ENCODE results near the gene COL24A1. TPM values are rescaled to one million over a fixed set of nuclear protein-coding genes. Genes with fewer than 3 reads are reported as not detected.
"Not testable (repeated sequence)": the region's sequence is repeated elsewhere in the genome, so short reads cannot be mapped to it uniquely, and the experiment has no call there.

The COL24A1 gene
- polyA plus RNA-seq, 4 donors: 0.07 to 2.4 (median 0.27) TPM; not detected in 1

- 17 to 43% (median 33%) methylated on average over 1 of the region's 1 CpG for WGBS, 3 donors
- Histone ChIP-seq H3K4me1 (ENCODE audit: control insufficient read depth in 3 of 3, insufficient read depth in 2 of 3, low read depth in 1 of 3, low read length in 2 of 3) (no peaks in the 10 kb centered on the region), H3K4me3 (ENCODE audit: low read depth in 1 of 3, low read length in 3 of 3) (no peak overlapping the region), H3K27me3 (ENCODE audit: control insufficient read depth in 3 of 3, insufficient read depth in 3 of 3, low read length in 3 of 3) (no peaks in the 10 kb centered on the region), H3K27ac (ENCODE audit: low read depth in 1 of 3, low read length in 2 of 3) (no peak overlapping the region), H3K9me3 (ENCODE audit: control insufficient read depth in 2 of 2, insufficient read depth in 1 of 2, low read depth in 1 of 2, low read length in 1 of 2) (peaks cover 0 to 3% of the 10 kb centered on the region in 2 donors), H3K36me3 (ENCODE audit: control insufficient read depth in 3 of 3, insufficient read depth in 2 of 3, low read depth in 1 of 3, low read length in 3 of 3) (no peaks in the 10 kb centered on the region)
- no peak for DNase-seq
- no peak for FAIRE-seq
Observed at GRCh38 chr1:85806236-85806965, 350.2 kb downstream of the COL24A1 start.

- Histone ChIP-seq H3K27ac (ENCODE audit: low read depth in 1 of 3, low read length in 2 of 3) (no peak overlapping the region), H3K36me3 (ENCODE audit: control insufficient read depth in 3 of 3, insufficient read depth in 2 of 3, low read depth in 1 of 3, low read length in 3 of 3) (no peaks in the 10 kb centered on the region), H3K4me1 (ENCODE audit: control insufficient read depth in 3 of 3, insufficient read depth in 2 of 3, low read depth in 1 of 3, low read length in 2 of 3) (no peaks in the 10 kb centered on the region), H3K4me3 (ENCODE audit: low read depth in 1 of 3, low read length in 3 of 3) (no peak overlapping the region), H3K27me3 (ENCODE audit: control insufficient read depth in 3 of 3, insufficient read depth in 3 of 3, low read length in 3 of 3) (no peaks in the 10 kb centered on the region), H3K9me3 (ENCODE audit: control insufficient read depth in 2 of 2, insufficient read depth in 1 of 2, low read depth in 1 of 2, low read length in 1 of 2) (no peaks in the 10 kb centered on the region)
- DNase-seq: no peak
- WGBS, 3 donors: 86 to 94% (median 90%) methylated on average over 1 of the region's 1 CpG
- no peak for FAIRE-seq
Observed at GRCh38 chr1:85801520-85801919, 355.1 kb downstream of the COL24A1 start.

DNA sequence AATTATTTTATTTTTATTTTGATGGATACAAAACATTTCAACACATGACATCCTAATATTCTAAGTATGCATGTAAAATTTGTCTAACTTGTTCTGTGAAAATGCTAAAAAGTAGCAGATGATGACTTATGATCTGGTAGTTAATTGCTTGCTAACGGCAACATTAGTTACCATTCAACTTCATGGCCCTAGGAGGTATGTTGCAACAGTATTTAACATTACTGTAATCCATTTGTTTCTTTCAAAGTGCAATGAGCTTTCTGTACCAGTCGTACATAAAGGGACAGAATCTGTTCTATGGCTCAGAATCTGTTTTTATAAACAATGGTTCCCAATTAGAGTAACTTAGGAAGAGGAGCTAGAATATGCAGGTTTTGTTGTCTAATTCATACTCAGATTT is 356.8 kb downstream of the COL24A1 start:
- FAIRE-seq: no peak
- Histone ChIP-seq H3K4me1 (ENCODE audit: control insufficient read depth in 3 of 3, insufficient read depth in 2 of 3, low read depth in 1 of 3, low read length in 2 of 3) (no peaks in the 10 kb centered on the region), H3K9me3 (ENCODE audit: control insufficient read depth in 2 of 2, insufficient read depth in 1 of 2, low read depth in 1 of 2, low read length in 1 of 2) (no peaks in the 10 kb centered on the region), H3K27ac (ENCODE audit: low read depth in 1 of 3, low read length in 2 of 3) (no peak overlapping the region), H3K27me3 (ENCODE audit: control insufficient read depth in 3 of 3, insufficient read depth in 3 of 3, low read length in 3 of 3) (no peaks in the 10 kb centered on the region), H3K4me3 (ENCODE audit: low read depth in 1 of 3, low read length in 3 of 3) (no peak overlapping the region), H3K36me3 (ENCODE audit: control insufficient read depth in 3 of 3, insufficient read depth in 2 of 3, low read depth in 1 of 3, low read length in 3 of 3) (no peaks in the 10 kb centered on the region)
- 75 to 84% (median 82%) methylated on average over 2 of the region's 2 CpGs for WGBS, 3 donors
- no peak for DNase-seq

DNA sequence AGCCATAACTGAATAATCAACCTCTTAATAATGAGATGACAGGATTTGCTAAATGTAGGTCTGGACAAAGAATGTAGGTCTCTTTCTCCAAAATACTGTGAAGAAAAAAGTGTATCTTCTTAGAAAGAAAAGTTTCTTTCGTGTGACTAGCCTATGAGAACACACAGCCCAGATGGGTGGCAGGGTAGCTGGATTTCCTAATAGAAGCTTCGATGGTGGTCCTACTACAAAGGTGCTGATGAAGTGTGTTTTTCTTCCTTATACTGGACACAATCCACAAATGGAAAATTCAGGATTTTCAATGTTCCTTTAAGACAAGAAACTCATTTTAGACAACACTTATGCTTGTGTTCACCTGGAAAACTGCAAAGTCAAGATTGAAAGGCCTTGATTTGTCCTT is 358.2 kb downstream of the COL24A1 start:
- Histone ChIP-seq H3K4me1 (ENCODE audit: control insufficient read depth in 3 of 3, insufficient read depth in 2 of 3, low read depth in 1 of 3, low read length in 2 of 3) (no peaks in the 10 kb centered on the region), H3K4me3 (ENCODE audit: low read depth in 1 of 3, low read length in 3 of 3) (no peak overlapping the region), H3K27me3 (ENCODE audit: control insufficient read depth in 3 of 3, insufficient read depth in 3 of 3, low read length in 3 of 3) (no peaks in the 10 kb centered on the region), H3K27ac (ENCODE audit: low read depth in 1 of 3, low read length in 2 of 3) (no peak overlapping the region), H3K9me3 (ENCODE audit: control insufficient read depth in 2 of 2, insufficient read depth in 1 of 2, low read depth in 1 of 2, low read length in 1 of 2) (no peaks in the 10 kb centered on the region), H3K36me3 (ENCODE audit: control insufficient read depth in 3 of 3, insufficient read depth in 2 of 3, low read depth in 1 of 3, low read length in 3 of 3) (no peaks in the 10 kb centered on the region)
- 77 to 85% (median 82%) methylated on average over 2 of the region's 2 CpGs for WGBS, 3 donors
- DNase-seq (no peak), FAIRE-seq (no peak)

- not testable (repeated sequence) for H3K27ac ChIP-seq (ENCODE audit: low read depth in 1 of 3, low read length in 2 of 3); H3K9me3 ChIP-seq (ENCODE audit: control insufficient read depth in 2 of 2, insufficient read depth in 1 of 2, low read depth in 1 of 2, low read length in 1 of 2); H3K4me1 ChIP-seq (ENCODE audit: control insufficient read depth in 3 of 3, insufficient read depth in 2 of 3, low read depth in 1 of 3, low read length in 2 of 3); FAIRE-seq; DNase-seq; H3K27me3 ChIP-seq (ENCODE audit: control insufficient read depth in 3 of 3, insufficient read depth in 3 of 3, low read length in 3 of 3); H3K4me3 ChIP-seq (ENCODE audit: low read depth in 1 of 3, low read length in 3 of 3); H3K36me3 ChIP-seq (ENCODE audit: control insufficient read depth in 3 of 3, insufficient read depth in 2 of 3, low read depth in 1 of 3, low read length in 3 of 3)
- 79 to 86% (median 85%) methylated on average over 6 of the region's 6 CpGs for WGBS, 3 donors
Observed at GRCh38 chr1:85777021-85777420, 379.6 kb downstream of the COL24A1 start.

- Histone ChIP-seq H3K9me3 (ENCODE audit: control insufficient read depth in 2 of 2, insufficient read depth in 1 of 2, low read depth in 1 of 2, low read length in 1 of 2) (no peaks in the 10 kb centered on the region), H3K4me3 (ENCODE audit: low read depth in 1 of 3, low read length in 3 of 3) (no peak overlapping the region), H3K27me3 (ENCODE audit: control insufficient read depth in 3 of 3, insufficient read depth in 3 of 3, low read length in 3 of 3) (no peaks in the 10 kb centered on the region), H3K4me1 (ENCODE audit: control insufficient read depth in 3 of 3, insufficient read depth in 2 of 3, low read depth in 1 of 3, low read length in 2 of 3) (no peaks in the 10 kb centered on the region), H3K27ac (ENCODE audit: low read depth in 1 of 3, low read length in 2 of 3) (no peak overlapping the region), H3K36me3 (ENCODE audit: control insufficient read depth in 3 of 3, insufficient read depth in 2 of 3, low read depth in 1 of 3, low read length in 3 of 3) (no peaks in the 10 kb centered on the region)
- WGBS, 3 donors: 79 to 93% (median 82%) methylated on average over 1 of the region's 1 CpG
- FAIRE-seq (no peak), DNase-seq (no peak)
Observed at GRCh38 chr1:85762804-85763203, 393.8 kb downstream of the COL24A1 start.

GRCh38 chr1:85756864-85757263 is 399.7 kb downstream of the COL24A1 start:
- 85 to 88% (median 87%) methylated on average over 5 of the region's 5 CpGs for WGBS, 3 donors
- H3K27me3 ChIP-seq (ENCODE audit: control insufficient read depth in 3 of 3, insufficient read depth in 3 of 3, low read length in 3 of 3): no peaks in the 10 kb centered on the region
- H3K27ac ChIP-seq (ENCODE audit: low read depth in 1 of 3, low read length in 2 of 3): no peak overlapping the region
- no peaks in the 10 kb centered on the region for H3K36me3 ChIP-seq (ENCODE audit: control insufficient read depth in 3 of 3, insufficient read depth in 2 of 3, low read depth in 1 of 3, low read length in 3 of 3)
- no peaks in the 10 kb centered on the region for H3K9me3 ChIP-seq (ENCODE audit: control insufficient read depth in 2 of 2, insufficient read depth in 1 of 2, low read depth in 1 of 2, low read length in 1 of 2)
- DNase-seq: no peak
- no peak for FAIRE-seq
- no peak overlapping the region for H3K4me3 ChIP-seq (ENCODE audit: low read depth in 1 of 3, low read length in 3 of 3)
- H3K4me1 ChIP-seq (ENCODE audit: control insufficient read depth in 3 of 3, insufficient read depth in 2 of 3, low read depth in 1 of 3, low read length in 2 of 3): no peaks in the 10 kb centered on the region

DNA sequence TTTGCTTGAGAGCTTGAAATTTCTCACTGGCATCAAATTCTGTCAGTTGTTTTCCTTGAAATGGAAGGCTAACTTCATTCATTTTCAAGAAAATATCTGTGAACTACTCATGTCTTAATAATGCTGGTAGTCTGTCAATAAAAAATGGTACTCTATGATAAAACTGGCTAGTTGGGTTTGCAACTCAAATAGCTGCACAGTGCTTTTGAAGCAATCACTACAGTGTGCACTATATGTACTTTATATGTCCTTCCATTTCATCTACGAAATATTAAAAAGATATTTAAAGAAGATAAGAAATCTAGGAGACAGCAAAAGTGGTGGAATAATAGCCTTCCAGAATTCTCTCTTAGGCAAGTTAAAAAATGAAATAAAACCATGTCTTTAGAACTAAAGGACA is 408.5 kb downstream of the COL24A1 start:
- no peak for DNase-seq
- no peaks in the 10 kb centered on the region for H3K9me3 ChIP-seq (ENCODE audit: control insufficient read depth in 2 of 2, insufficient read depth in 1 of 2, low read depth in 1 of 2, low read length in 1 of 2)
- FAIRE-seq: no peak
- 10 to 87% (median 43%) methylated on average over 1 of the region's 1 CpG for WGBS, 3 donors
- H3K36me3 ChIP-seq (ENCODE audit: control insufficient read depth in 3 of 3, insufficient read depth in 2 of 3, low read depth in 1 of 3, low read length in 3 of 3): no peaks in the 10 kb centered on the region
- H3K27ac ChIP-seq (ENCODE audit: low read depth in 1 of 3, low read length in 2 of 3): no peak overlapping the region
- H3K4me3 ChIP-seq (ENCODE audit: low read depth in 1 of 3, low read length in 3 of 3): no peak overlapping the region
- H3K4me1 ChIP-seq (ENCODE audit: control insufficient read depth in 3 of 3, insufficient read depth in 2 of 3, low read depth in 1 of 3, low read length in 2 of 3): no peaks in the 10 kb centered on the region
- H3K27me3 ChIP-seq (ENCODE audit: control insufficient read depth in 3 of 3, insufficient read depth in 3 of 3, low read length in 3 of 3): no peaks in the 10 kb centered on the region

GRCh38 chr1:85746777-85747176 is 409.8 kb downstream of the COL24A1 start:
- FAIRE-seq (no peak), DNase-seq (no peak)
- Histone ChIP-seq H3K4me1 (ENCODE audit: control insufficient read depth in 3 of 3, insufficient read depth in 2 of 3, low read depth in 1 of 3, low read length in 2 of 3) (no peaks in the 10 kb centered on the region), H3K27ac (ENCODE audit: low read depth in 1 of 3, low read length in 2 of 3) (no peak overlapping the region), H3K4me3 (ENCODE audit: low read depth in 1 of 3, low read length in 3 of 3) (no peak overlapping the region), H3K9me3 (ENCODE audit: control insufficient read depth in 2 of 2, insufficient read depth in 1 of 2, low read depth in 1 of 2, low read length in 1 of 2) (no peaks in the 10 kb centered on the region), H3K27me3 (ENCODE audit: control insufficient read depth in 3 of 3, insufficient read depth in 3 of 3, low read length in 3 of 3) (no peaks in the 10 kb centered on the region), H3K36me3 (ENCODE audit: control insufficient read depth in 3 of 3, insufficient read depth in 2 of 3, low read depth in 1 of 3, low read length in 3 of 3) (no peaks in the 10 kb centered on the region)
- WGBS, 3 donors: 81 to 90% (median 88%) methylated on average over 2 to 3 of the region's 3 CpGs

Data from small intestine (tissue), 7 donors.